DMS79 (cell line): ENCODE results near the gene PRXL2A.
"Not testable (repeated sequence)": the region's sequence is repeated elsewhere in the genome, so short reads cannot be mapped to it uniquely, and the experiment has no call there.

Source experiments
- DNase-seq: peaks from one replicate; lab custom pipeline; 2025; lab: John Stamatoyannopoulos, UW

The PRXL2A gene, protein sequence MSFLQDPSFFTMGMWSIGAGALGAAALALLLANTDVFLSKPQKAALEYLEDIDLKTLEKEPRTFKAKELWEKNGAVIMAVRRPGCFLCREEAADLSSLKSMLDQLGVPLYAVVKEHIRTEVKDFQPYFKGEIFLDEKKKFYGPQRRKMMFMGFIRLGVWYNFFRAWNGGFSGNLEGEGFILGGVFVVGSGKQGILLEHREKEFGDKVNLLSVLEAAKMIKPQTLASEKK

DNA sequence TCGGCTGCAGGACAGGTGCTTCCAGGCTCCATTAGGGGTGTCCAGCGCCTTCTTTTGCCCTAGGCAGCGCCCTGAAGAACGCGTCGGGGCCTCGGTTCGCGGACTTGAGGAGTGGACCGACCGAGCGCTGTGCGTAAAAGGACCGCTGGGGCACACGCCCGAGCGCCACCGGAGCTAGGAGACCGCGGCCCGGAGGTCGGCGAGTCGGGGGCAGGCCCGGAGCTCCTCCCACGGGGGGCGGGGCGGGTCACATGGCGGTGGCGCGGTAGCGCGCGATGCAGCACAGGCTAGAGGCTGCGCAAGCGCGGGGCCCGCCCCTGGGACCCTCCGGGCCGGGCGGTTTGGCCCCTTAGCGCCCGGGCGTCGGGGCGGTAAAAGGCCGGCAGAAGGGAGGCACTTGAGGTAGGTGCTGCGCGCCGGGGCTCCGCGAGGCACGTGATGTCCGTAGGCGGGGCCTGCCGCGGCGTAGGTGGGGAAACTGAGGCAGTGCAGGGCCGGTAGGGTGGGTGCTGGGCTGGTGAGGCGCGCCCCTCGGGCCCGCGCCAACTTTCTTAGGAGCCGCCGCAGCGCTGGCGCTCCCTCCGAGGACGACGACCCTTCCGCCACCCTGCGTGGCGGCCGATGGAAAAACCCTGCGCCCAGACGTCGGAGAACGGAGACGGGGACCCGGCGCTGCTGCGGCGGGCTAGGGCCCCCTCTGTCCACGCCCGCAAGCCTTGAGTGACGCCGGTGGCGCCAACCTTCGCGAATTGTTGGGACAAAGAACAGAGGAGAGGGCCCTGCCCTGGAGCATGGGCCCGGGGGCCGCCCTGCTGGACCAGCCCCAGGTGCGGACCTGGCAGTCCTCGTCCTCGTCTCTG, at the start of gene PRXL2A:
Gene PRXL2A (plus strand): TSS at position 310 of the 860 bp plus-strand sequence. CDS start 11,917 bp downstream, outside the sequence.
- DNase-seq, result peak; percentile 27

DNA sequence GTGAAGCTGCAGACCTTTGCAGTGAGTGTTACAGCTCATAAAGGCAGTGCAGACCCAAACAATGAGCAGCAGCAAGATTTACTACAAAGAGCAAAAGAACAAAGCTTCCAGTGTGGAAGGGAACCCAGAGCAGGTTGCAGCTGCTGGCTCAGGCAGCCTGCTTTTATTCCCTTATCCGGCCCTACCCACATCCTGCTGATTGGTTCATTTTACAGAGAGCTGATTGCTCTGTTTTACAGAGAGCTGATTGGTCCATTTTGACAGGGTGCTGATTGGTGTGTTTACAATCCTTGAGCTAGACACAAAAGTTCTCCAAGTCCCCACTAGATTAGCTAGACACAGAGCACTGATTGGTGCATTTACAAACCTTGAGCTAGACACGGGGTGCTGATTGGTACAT, 49.4 kb upstream of the PRXL2A start:
- not testable (repeated sequence) for DNase-seq

GRCh38 chr10:80359644-80360043, 48.7 kb upstream of the PRXL2A start:
- no peak for DNase-seq

GRCh38 chr10:80365510-80365909, 42.8 kb upstream of the PRXL2A start:
- no peak for DNase-seq

DNA sequence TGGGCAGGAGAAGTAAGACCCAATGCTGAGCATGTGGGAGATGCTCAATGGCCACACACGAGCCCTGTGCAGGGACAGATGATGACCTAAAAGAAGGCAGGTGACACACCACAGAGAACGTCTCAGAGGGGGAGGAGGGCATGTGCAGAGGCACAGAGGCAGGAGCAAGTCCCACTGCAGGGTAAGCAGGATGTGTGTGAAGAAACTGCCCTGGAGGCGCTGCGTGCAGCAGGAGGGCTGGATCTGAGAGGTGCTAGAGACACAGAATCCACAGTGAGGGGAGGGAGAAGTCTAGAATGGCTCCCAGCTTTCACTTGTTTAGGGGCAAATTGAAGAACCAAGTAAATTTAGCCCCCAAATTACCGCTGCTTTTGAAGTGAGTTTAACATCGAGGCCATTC, 36.9 kb upstream of the PRXL2A start:
- no peak for DNase-seq

DNA sequence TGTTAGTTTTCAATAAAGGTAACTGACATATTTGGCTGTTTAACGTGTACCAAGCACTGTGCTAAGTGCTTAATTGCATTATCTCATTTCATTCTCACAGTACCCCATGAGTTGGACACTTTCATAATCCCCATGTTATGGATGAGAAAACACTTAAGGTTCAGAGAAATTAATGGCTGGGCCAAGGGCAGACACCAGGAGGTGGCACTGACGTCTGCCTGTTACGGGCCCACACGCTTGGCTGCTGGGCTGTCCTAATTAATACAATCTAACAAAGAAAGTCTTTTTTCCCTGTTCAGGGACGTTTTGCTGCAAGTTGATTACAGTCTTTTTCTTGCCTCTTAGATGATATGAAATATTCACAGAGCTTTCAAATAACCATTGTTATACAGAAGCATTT, 35.7 kb upstream of the PRXL2A start:
- no peak for DNase-seq

DNA sequence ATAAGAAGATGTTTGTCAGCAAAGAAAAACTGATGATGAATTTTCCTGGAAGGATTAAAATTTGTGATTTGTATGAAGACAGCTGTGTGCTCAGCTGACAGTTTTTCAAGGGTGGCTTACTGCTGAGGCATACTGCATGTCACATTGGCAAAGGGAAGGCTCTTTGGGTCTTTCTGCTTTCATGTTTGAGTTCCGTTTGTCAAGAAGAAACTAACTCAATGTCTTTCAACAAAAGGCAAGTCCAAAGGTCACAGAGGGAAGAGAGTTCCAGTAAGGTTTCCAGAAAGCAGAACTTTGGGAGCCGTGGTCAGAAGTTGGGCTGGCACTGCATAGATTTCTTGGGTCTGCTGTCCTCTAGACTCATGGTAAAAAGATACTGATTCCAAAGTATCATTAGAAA, 34.8 kb upstream of the PRXL2A start:
- DNase-seq, result no peak

DNA sequence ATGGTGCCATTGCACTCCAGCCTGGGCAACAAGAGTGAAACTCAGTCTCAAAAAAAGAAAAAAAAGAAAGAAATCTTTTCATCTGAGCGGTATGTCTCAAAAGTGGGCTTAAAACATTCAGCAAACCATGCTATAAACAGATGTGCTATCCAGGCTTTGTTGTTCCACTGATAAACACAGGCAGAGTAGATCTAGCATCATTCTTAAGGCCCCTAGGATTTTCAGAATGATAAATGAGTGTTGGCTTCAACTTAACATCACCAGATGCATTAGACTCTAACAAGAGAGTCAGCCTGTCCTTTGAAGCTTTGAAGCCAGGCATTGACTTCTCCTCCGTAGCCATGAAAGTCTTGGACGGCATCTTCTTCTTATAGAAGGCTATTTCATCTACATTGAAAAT, 28.6 kb upstream of the PRXL2A start:
- no peak for DNase-seq

DNA sequence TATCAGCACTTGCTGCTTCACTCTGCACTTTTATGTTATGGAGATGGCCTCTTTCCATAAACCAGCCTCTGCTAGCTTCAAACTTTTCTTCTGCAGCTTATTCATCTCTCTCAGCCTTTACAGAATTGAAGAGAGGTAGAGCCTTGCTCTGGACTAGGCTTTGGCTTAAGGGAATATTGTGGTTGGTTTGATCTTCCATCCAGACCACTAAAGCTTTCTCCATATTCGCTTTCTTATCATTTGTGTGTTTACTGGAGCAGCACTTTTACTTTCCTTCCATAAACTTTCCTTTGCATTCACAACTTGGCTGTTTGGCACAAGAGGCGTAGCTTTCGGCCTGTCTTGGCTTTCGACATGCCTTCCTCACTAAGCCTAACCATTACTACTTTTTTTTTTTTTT, 28.2 kb upstream of the PRXL2A start:
- no peak for DNase-seq

GRCh38 chr10:80382989-80383388, 25.4 kb upstream of the PRXL2A start:
- no peak for DNase-seq

GRCh38 chr10:80390740-80391139, 17.6 kb upstream of the PRXL2A start:
- DNase-seq, result no peak

GRCh38 chr10:80392250-80392649, 16.1 kb upstream of the PRXL2A start:
- DNase-seq, result no peak

GRCh38 chr10:80394358-80394916, 13.9 kb upstream of the PRXL2A start:
- no peak for DNase-seq

GRCh38 chr10:80397014-80397413, 11.3 kb upstream of the PRXL2A start:
- no peak for DNase-seq

GRCh38 chr10:80400136-80400804, 8.1 kb upstream of the PRXL2A start:
- DNase-seq, result no peak

DNA sequence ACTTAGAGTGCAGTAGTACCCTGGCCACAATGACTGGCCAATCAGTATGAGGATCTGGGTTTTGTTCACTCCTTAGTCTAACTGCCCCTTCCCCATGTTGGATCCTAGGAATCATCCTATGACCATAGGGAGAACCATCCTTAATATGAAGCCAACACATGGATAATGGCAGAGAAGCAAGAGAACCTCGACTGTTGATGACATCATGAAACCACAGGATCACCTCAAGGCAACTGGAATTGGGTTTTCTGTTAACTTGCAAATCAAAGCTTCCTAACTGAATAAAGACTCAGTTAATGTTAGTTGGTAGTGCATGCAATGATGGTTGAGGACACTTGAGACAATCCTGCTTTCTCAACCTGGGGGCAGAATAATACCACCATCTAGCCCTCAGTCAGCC, 3.3 kb upstream of the PRXL2A start:
- DNase-seq, result no peak

DNA sequence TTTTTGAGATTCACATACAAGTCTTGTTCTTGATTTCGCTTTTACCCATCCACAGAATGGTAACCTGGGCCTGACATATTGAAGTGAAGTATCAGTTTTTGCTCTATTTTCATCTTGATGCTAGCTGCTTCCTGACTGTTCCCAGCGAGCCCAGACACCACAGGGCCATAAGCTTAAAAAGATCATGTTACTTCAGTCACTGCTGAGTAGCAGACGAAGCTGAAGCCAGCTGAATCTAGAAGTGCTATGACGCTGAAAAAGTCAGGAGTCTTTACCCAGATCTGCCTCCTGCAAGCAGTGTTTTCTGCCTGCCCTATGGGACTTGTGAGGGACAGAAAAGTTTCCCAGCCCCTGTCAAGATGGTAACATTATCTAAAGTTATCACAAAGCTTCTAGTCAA, 2.7 kb upstream of the PRXL2A start:
- no peak for DNase-seq

- DNase-seq, result no peak
Observed at GRCh38 chr10:80406204-80406603, 2.1 kb upstream of the PRXL2A start.

GRCh38 chr10:80407812-80408241, 524 bp upstream of the PRXL2A start:
- no peak for DNase-seq

DNA sequence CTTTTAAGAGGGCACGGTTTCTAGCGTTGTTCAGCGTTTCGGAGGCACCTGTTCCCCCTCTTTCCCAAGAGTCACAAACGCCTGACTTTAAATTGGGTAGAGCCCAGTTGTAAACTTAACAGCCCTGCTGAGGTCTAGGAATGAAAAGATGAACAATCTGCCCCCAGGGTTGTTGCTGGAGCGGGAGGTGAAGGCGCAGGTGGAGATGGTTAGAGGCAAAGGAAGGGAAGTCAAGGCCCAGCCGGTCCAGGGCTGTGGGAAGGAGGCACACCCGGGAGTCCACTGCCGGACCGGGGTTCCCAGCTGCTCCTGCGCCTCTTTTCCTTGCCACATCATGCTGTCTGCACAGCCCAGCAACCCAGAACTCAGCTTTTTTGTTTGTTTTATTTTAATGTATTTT, 770 bp downstream of the PRXL2A start:
- DNase-seq, result no peak

- no peak for DNase-seq
Observed at GRCh38 chr10:80410122-80410521, 1.8 kb downstream of the PRXL2A start.

- no peak for DNase-seq
Observed at GRCh38 chr10:80410578-80411145, 2.3 kb downstream of the PRXL2A start.
